ENCODE measurements around the gene EDAR.

GRCh38 chr2:109029490-109030201 lies 40.6 kb upstream of the EDAR start:
- TF ChIP-seq CTCF (IDR thresholded peaks at IDR 0.05) (no peak), POLR2A (IDR thresholded peaks at IDR 0.05) (no peak)
